Measurements from ENCODE around the gene CTNNA2.

Gene CTNNA2

DNA sequence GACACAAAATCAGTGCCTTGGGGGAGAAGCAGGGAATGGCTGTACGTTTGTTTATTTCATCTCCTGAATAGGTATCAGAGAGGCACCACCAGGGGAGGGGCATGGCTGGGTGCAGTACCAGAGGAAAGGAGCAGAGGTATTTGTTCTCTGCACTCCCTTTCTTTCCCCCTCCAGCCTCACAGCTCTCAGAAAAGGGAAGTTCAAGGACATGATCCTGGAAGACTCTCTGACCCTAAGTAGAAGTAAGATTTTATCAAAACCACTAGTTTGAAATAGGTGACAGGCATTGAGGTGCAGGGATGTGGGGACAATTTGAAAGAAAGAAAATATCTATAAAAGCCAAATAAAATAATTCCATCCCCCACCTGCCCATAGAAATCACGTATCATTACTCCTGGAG lies 655.2 kb downstream of the CTNNA2 start:
- no peak overlapping the region for H3K27ac ChIP-seq (ENCODE audit: low read depth in 2 of 2, low read length in 2 of 2)
- no peak overlapping the region for H3K9ac ChIP-seq (ENCODE audit: low read depth in 1 of 2, low read length in 2 of 2)
- H3K36me3 ChIP-seq (ENCODE audit: control insufficient read depth in 2 of 2, insufficient read depth in 2 of 2, low read length in 2 of 2): no peaks in the 10 kb centered on the region
- no peaks in the 10 kb centered on the region for H3K27me3 ChIP-seq (ENCODE audit: control insufficient read depth in 2 of 2, insufficient read depth in 2 of 2, low read length in 2 of 2)
- no peaks in the 10 kb centered on the region for H3K4me1 ChIP-seq (ENCODE audit: control insufficient read depth in 2 of 2, insufficient read depth in 2 of 2, low read length in 2 of 2)
- H3K4me3 ChIP-seq (ENCODE audit: low read length in 2 of 2): no peak overlapping the region
- H3K9me3 ChIP-seq (ENCODE audit: control insufficient read depth in 2 of 2, low read length in 2 of 2): no peaks in the 10 kb centered on the region

DNA sequence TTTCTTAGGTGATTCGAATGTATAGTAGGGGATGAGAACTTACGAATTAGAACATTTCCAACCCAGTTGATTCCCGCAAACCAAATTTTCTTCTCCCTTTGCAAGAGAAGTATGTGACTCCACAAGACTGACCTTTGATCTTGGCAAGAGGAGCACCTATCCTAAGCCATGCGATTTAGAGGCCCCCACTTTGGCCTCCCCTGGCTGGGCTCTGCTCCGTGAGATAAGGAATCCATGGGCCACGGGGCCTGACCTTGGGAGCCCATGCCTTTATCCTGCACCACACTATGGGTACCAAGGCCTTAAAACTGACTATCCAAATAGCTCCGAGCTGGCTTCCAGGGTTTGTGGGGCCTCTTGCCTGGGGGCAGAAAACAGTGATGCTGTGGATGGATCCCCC lies 656.0 kb downstream of the CTNNA2 start:
- H3K27ac ChIP-seq (ENCODE audit: low read depth in 2 of 2, low read length in 2 of 2): no peak overlapping the region
- H3K36me3 ChIP-seq (ENCODE audit: control insufficient read depth in 2 of 2, insufficient read depth in 2 of 2, low read length in 2 of 2): no peaks in the 10 kb centered on the region
- H3K4me3 ChIP-seq (ENCODE audit: low read length in 2 of 2): no peak overlapping the region

DNA sequence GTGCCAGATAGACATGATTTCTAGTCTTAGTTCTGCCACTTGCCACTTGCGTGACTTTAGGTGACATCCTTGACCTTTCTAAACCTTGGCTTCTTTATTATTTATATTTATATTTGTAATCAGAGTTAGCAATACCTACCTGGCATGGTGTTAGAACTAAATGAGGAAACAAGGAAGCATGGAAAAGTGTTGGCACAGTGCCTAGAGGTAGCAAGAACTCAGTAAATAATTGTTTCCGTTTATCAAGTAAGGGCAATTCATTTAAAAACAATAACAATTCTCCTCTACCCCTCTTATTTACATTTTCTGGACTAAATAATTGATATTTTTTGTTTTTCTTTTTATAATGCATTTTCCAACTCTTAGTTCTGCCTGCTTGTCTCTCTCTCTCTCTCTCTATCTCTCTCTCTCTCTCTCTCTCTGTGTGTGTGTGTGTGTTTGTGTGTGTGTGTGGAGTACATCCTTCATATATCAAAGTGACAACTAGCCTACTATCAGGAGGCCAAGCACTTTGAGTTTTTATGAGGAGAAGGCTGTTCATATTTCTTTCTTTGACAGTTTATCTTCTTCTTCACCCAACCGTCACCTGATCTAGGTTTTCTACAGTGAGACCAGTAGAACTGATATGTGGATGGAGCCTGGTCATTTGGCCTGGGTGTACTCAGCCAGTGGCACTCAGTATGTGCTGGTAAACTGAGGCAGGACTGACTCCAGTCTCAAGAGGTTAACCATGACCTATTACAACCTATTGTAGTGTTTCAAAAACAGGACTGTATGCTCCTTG lies 657.2 kb downstream of the CTNNA2 start:
- Histone ChIP-seq H3K27me3 (ENCODE audit: control insufficient read depth in 2 of 2, insufficient read depth in 2 of 2, low read length in 2 of 2) (no peaks in the 10 kb centered on the region), H3K4me3 (ENCODE audit: low read length in 2 of 2) (no peak overlapping the region), H3K27ac (ENCODE audit: low read depth in 2 of 2, low read length in 2 of 2) (no peak overlapping the region), H3K9me3 (ENCODE audit: control insufficient read depth in 2 of 2, low read length in 2 of 2) (no peaks in the 10 kb centered on the region), H3K9ac (ENCODE audit: low read depth in 1 of 2, low read length in 2 of 2) (no peak overlapping the region), H3K4me1 (ENCODE audit: control insufficient read depth in 2 of 2, insufficient read depth in 2 of 2, low read length in 2 of 2) (no peaks in the 10 kb centered on the region), H3K36me3 (ENCODE audit: control insufficient read depth in 2 of 2, insufficient read depth in 2 of 2, low read length in 2 of 2) (no peaks in the 10 kb centered on the region)

More for the DNA sequence above, 656.0 kb downstream of the CTNNA2 start:
- Histone ChIP-seq H3K9me3 (ENCODE audit: control insufficient read depth in 2 of 2, low read length in 2 of 2) (no peaks in the 10 kb centered on the region), H3K4me1 (ENCODE audit: control insufficient read depth in 2 of 2, insufficient read depth in 2 of 2, low read length in 2 of 2) (no peaks in the 10 kb centered on the region), H3K27me3 (ENCODE audit: control insufficient read depth in 2 of 2, insufficient read depth in 2 of 2, low read length in 2 of 2) (no peaks in the 10 kb centered on the region), H3K9ac (ENCODE audit: low read depth in 1 of 2, low read length in 2 of 2) (no peak overlapping the region)

DNA sequence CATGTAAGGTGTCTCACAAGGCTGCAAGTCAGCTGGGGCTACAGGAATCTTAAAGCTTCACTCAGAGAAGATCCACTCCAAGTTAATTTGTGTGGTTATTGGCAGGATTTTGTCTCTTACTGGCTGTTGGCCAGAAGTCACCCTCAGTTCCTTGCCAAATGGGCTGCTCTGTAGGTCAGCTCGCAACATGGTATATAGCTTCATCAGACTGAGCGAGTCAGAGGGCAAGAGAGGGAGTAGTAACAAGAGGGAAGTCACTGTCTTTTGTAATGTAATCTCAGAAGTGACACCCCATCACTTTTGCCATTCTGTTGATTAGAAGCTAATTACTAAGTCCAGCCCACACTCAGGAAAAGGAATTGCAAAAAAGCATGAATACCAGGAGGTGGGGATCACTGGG lies 672.2 kb downstream of the CTNNA2 start:
- no peak overlapping the region for H3K27ac ChIP-seq (ENCODE audit: low read depth in 2 of 2, low read length in 2 of 2)
- H3K36me3 ChIP-seq (ENCODE audit: control insufficient read depth in 2 of 2, insufficient read depth in 2 of 2, low read length in 2 of 2): no peaks in the 10 kb centered on the region
- H3K9me3 ChIP-seq (ENCODE audit: control insufficient read depth in 2 of 2, low read length in 2 of 2): no peaks in the 10 kb centered on the region
- no peak overlapping the region for H3K4me3 ChIP-seq (ENCODE audit: low read length in 2 of 2)
- no peaks in the 10 kb centered on the region for H3K4me1 ChIP-seq (ENCODE audit: control insufficient read depth in 2 of 2, insufficient read depth in 2 of 2, low read length in 2 of 2)
- H3K9ac ChIP-seq (ENCODE audit: low read depth in 1 of 2, low read length in 2 of 2): no peak overlapping the region
- no peaks in the 10 kb centered on the region for H3K27me3 ChIP-seq (ENCODE audit: control insufficient read depth in 2 of 2, insufficient read depth in 2 of 2, low read length in 2 of 2)

DNA sequence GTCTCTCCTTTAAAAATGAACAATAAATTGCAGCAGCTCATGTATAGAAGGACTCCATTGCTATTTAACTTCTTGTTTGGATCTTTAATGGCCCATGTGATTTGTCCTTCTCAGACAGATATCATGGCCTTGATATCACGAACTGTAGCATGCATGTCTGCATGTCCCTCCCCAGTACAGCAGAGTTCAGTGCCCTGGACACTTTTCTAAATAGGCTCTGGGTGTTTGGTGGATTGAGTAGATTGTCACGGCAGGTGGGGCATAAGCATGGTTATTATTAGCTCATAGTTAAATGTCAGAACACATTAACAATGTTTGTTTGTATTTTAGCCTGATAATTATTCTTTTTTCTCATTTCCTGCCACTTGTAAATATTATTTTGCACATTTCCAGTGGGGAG lies 673.4 kb downstream of the CTNNA2 start:
- Histone ChIP-seq H3K36me3 (ENCODE audit: control insufficient read depth in 2 of 2, insufficient read depth in 2 of 2, low read length in 2 of 2) (no peaks in the 10 kb centered on the region), H3K4me1 (ENCODE audit: control insufficient read depth in 2 of 2, insufficient read depth in 2 of 2, low read length in 2 of 2) (no peaks in the 10 kb centered on the region), H3K4me3 (ENCODE audit: low read length in 2 of 2) (no peak overlapping the region), H3K27me3 (ENCODE audit: control insufficient read depth in 2 of 2, insufficient read depth in 2 of 2, low read length in 2 of 2) (no peaks in the 10 kb centered on the region), H3K9ac (ENCODE audit: low read depth in 1 of 2, low read length in 2 of 2) (no peak overlapping the region), H3K9me3 (ENCODE audit: control insufficient read depth in 2 of 2, low read length in 2 of 2) (no peaks in the 10 kb centered on the region), H3K27ac (ENCODE audit: low read depth in 2 of 2, low read length in 2 of 2) (no peak overlapping the region)

DNA sequence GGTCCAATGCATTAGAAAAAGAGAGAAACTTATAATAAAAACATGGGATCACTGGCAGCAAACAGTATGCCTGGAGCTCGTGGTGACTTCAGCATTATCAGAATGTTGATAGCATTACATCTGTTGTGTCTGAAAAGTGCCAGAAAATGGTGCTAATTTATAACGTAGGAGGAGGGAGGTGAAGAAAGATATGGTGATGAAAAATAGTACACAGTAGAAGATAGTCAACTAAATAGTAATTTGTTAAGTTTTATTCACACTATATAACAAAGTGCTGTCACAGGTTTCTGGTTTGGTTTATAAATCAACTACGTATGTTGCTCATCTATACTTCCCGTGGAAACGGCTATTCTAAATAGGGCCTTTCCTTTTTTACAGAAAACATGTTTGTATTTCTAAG lies 674.3 kb downstream of the CTNNA2 start:
- H3K9ac ChIP-seq (ENCODE audit: low read depth in 1 of 2, low read length in 2 of 2): no peak overlapping the region
- no peak overlapping the region for H3K27ac ChIP-seq (ENCODE audit: low read depth in 2 of 2, low read length in 2 of 2)
- H3K36me3 ChIP-seq (ENCODE audit: control insufficient read depth in 2 of 2, insufficient read depth in 2 of 2, low read length in 2 of 2): no peaks in the 10 kb centered on the region
- H3K9me3 ChIP-seq (ENCODE audit: control insufficient read depth in 2 of 2, low read length in 2 of 2): no peaks in the 10 kb centered on the region
- H3K27me3 ChIP-seq (ENCODE audit: control insufficient read depth in 2 of 2, insufficient read depth in 2 of 2, low read length in 2 of 2): no peaks in the 10 kb centered on the region
- no peaks in the 10 kb centered on the region for H3K4me1 ChIP-seq (ENCODE audit: control insufficient read depth in 2 of 2, insufficient read depth in 2 of 2, low read length in 2 of 2)
- H3K4me3 ChIP-seq (ENCODE audit: low read length in 2 of 2): no peak overlapping the region

DNA sequence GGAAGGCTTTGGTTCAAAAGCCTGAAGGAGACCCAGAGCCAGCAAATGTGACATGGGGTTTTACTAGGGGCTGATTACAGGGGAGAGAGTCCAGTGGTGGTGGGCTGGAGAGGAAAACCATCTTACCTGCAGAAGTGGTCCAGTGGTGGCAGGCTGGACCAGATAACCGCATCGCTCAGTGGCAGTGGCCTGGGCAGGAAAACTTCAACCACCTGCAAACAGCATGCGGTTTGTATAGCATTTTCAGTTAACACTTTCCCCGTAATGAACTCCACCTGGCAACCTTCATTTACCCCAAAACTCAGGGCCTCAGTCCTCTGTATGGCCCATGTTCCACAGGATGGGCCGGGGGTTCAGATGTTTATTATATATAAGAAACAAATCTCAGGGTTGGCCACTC lies 677.3 kb downstream of the CTNNA2 start:
- no peaks in the 10 kb centered on the region for H3K9me3 ChIP-seq (ENCODE audit: control insufficient read depth in 2 of 2, low read length in 2 of 2)
- H3K4me1 ChIP-seq (ENCODE audit: control insufficient read depth in 2 of 2, insufficient read depth in 2 of 2, low read length in 2 of 2): no peaks in the 10 kb centered on the region
- no peak overlapping the region for H3K27ac ChIP-seq (ENCODE audit: low read depth in 2 of 2, low read length in 2 of 2)

DNA sequence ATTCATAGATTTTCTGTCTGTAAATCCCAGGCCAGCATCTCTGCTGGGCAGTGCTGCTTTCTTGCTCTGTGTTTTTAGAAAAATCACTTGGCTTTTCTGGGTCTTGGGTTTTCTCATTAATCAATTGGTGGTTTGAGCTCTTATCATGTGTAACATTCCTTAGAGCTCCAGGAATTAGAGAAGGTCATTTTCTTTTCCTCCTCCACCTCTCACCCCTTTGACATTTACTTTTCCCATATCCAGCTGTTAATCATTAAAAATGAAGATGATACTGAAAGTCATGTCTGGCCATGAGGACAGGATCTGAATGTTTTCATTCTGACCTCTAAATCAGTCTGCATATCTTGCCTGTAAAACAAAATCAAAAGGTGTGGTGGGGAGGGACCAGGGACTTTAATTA lies 680.7 kb downstream of the CTNNA2 start:
- Histone ChIP-seq H3K36me3 (ENCODE audit: control insufficient read depth in 2 of 2, insufficient read depth in 2 of 2, low read length in 2 of 2) (no peaks in the 10 kb centered on the region), H3K9ac (ENCODE audit: low read depth in 1 of 2, low read length in 2 of 2) (no peak overlapping the region), H3K4me1 (ENCODE audit: control insufficient read depth in 2 of 2, insufficient read depth in 2 of 2, low read length in 2 of 2) (no peaks in the 10 kb centered on the region), H3K27ac (ENCODE audit: low read depth in 2 of 2, low read length in 2 of 2) (no peak overlapping the region), H3K4me3 (ENCODE audit: low read length in 2 of 2) (no peak overlapping the region), H3K9me3 (ENCODE audit: control insufficient read depth in 2 of 2, low read length in 2 of 2) (no peaks in the 10 kb centered on the region), H3K27me3 (ENCODE audit: control insufficient read depth in 2 of 2, insufficient read depth in 2 of 2, low read length in 2 of 2) (no peaks in the 10 kb centered on the region)

More for the DNA sequence above, 677.3 kb downstream of the CTNNA2 start:
- H3K4me3 ChIP-seq (ENCODE audit: low read length in 2 of 2): no peak overlapping the region
- H3K27me3 ChIP-seq (ENCODE audit: control insufficient read depth in 2 of 2, insufficient read depth in 2 of 2, low read length in 2 of 2): no peaks in the 10 kb centered on the region
- no peak overlapping the region for H3K9ac ChIP-seq (ENCODE audit: low read depth in 1 of 2, low read length in 2 of 2)
- no peaks in the 10 kb centered on the region for H3K36me3 ChIP-seq (ENCODE audit: control insufficient read depth in 2 of 2, insufficient read depth in 2 of 2, low read length in 2 of 2)

DNA sequence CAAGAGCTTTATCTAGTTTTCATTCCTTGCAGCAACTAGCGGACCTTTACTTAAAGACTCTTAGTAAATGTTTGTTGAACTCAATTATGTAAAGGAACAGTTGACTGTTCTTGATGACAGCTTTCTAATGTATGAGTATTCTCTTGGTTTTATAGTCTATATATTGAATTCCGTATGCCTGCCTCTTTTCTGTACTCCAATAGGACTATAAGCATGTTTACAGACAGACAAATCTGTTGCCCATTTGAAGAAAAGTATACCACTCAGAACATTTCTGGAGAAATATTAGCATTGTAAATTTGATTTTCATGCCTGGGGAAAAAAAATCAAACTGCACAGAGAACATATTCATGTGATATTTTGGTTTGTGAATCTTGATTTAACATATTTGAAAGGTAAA lies 682.2 kb downstream of the CTNNA2 start:
- no peak overlapping the region for H3K27ac ChIP-seq (ENCODE audit: low read depth in 2 of 2, low read length in 2 of 2)
- no peaks in the 10 kb centered on the region for H3K36me3 ChIP-seq (ENCODE audit: control insufficient read depth in 2 of 2, insufficient read depth in 2 of 2, low read length in 2 of 2)
- no peak overlapping the region for H3K9ac ChIP-seq (ENCODE audit: low read depth in 1 of 2, low read length in 2 of 2)
- H3K4me3 ChIP-seq (ENCODE audit: low read length in 2 of 2): no peak overlapping the region
- H3K4me1 ChIP-seq (ENCODE audit: control insufficient read depth in 2 of 2, insufficient read depth in 2 of 2, low read length in 2 of 2): no peaks in the 10 kb centered on the region
- no peaks in the 10 kb centered on the region for H3K9me3 ChIP-seq (ENCODE audit: control insufficient read depth in 2 of 2, low read length in 2 of 2)
- H3K27me3 ChIP-seq (ENCODE audit: control insufficient read depth in 2 of 2, insufficient read depth in 2 of 2, low read length in 2 of 2): no peaks in the 10 kb centered on the region

DNA sequence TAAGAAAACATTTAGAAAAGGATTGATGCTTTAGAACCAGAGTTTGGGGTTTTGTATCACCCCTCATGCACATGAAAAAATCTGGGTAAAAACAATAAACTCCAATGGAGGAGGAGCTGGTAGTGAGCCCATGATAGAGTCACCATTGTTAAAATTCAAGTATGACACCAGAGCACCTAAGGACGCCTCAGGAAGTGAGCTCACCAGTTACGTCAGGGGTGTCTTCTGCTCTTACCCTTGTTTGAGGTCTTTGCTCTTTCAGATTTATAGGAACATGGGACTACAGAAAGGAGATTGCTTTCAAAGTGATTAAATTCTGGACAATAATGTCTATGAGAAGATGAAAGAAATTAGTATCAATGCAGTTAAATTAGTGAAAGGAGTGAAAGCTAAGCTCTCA lies 685.2 kb downstream of the CTNNA2 start:
- H3K9ac ChIP-seq (ENCODE audit: low read depth in 1 of 2, low read length in 2 of 2): no peak overlapping the region
- no peak overlapping the region for H3K27ac ChIP-seq (ENCODE audit: low read depth in 2 of 2, low read length in 2 of 2)
- H3K9me3 ChIP-seq (ENCODE audit: control insufficient read depth in 2 of 2, low read length in 2 of 2): no peaks in the 10 kb centered on the region
- H3K4me1 ChIP-seq (ENCODE audit: control insufficient read depth in 2 of 2, insufficient read depth in 2 of 2, low read length in 2 of 2): no peaks in the 10 kb centered on the region
- H3K36me3 ChIP-seq (ENCODE audit: control insufficient read depth in 2 of 2, insufficient read depth in 2 of 2, low read length in 2 of 2): no peaks in the 10 kb centered on the region
- H3K4me3 ChIP-seq (ENCODE audit: low read length in 2 of 2): no peak overlapping the region
- no peaks in the 10 kb centered on the region for H3K27me3 ChIP-seq (ENCODE audit: control insufficient read depth in 2 of 2, insufficient read depth in 2 of 2, low read length in 2 of 2)
